Chondrocyte (in vitro differentiated cells): ENCODE results near the gene TRAPPC2L. TPM values are rescaled to one million over a fixed set of nuclear protein-coding genes. Genes with fewer than 3 reads are reported as not detected.

Experiments
- DNase-seq: peaks from one replicate; pipeline ENCODE4 v3.0.0; 2021; ENCODE audit warnings: mixed read lengths, low spot score
- H3K27ac Mint-ChIP-seq: one replicate; pipeline ENCODE4 v1.8.0; 2021; ENCODE audit warnings: mild to moderate bottlenecking, moderate library complexity, mixed read lengths; ENCODE audit not compliant: unreplicated experiment
- H3K27me3 Mint-ChIP-seq: 2 replicates; pipeline ENCODE4 v1.8.0; 2021; ENCODE audit warnings: low read depth, mixed read lengths
- H3K36me3 Mint-ChIP-seq: 2 replicates; pipeline ENCODE4 v1.8.0; 2021; ENCODE audit warnings: low read depth, mixed read lengths
- H3K4me1 Mint-ChIP-seq: 2 replicates; pipeline ENCODE4 v1.8.0; 2021; ENCODE audit warnings: low read depth, mild to moderate bottlenecking, mixed read lengths
- H3K4me3 Mint-ChIP-seq: one replicate; pipeline ENCODE4 v1.8.0; 2021; ENCODE audit warnings: mild to moderate bottlenecking, moderate library complexity, mixed read lengths; ENCODE audit not compliant: unreplicated experiment
- H3K9me3 Mint-ChIP-seq: 2 replicates; pipeline ENCODE4 v1.8.0; 2021; ENCODE audit warnings: low read depth, mixed read lengths
- CTCF ChIP-seq: fragments of 200-600 bp; sonication (generic); IDR thresholded peaks from 2 replicates; pipeline ENCODE4 v1.5.0; 2021; ENCODE audit warnings: antibody characterized with exemption, mild to moderate bottlenecking, moderate library complexity
- long read RNA-seq: library from polyadenylated mRNA; stranded (forward); transcript quantifications from one replicate; pipeline ENCODE4 v2.0.0, GENCODE V29; 2021
- total RNA-seq: library from RNA; stranded (reverse); gene quantifications from 3 replicates; pipeline ENCODE4 v1.2.1, GENCODE V29; 2021

The TRAPPC2L gene, protein sequence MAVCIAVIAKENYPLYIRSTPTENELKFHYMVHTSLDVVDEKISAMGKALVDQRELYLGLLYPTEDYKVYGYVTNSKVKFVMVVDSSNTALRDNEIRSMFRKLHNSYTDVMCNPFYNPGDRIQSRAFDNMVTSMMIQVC
- 42.7 to 55.8 TPM (median 52.5 TPM) in 3 replicates for total RNA-seq
- long read RNA-seq, transcript TRAPPC2L-201 (5 exons, 2,215 nt): major isoform, 16 of 65 reads
- long read RNA-seq, partial matches to known transcripts: 1 of 65 reads
- long read RNA-seq, other reads (novel, unspliced or antisense): 45 of 65 reads

DNA sequence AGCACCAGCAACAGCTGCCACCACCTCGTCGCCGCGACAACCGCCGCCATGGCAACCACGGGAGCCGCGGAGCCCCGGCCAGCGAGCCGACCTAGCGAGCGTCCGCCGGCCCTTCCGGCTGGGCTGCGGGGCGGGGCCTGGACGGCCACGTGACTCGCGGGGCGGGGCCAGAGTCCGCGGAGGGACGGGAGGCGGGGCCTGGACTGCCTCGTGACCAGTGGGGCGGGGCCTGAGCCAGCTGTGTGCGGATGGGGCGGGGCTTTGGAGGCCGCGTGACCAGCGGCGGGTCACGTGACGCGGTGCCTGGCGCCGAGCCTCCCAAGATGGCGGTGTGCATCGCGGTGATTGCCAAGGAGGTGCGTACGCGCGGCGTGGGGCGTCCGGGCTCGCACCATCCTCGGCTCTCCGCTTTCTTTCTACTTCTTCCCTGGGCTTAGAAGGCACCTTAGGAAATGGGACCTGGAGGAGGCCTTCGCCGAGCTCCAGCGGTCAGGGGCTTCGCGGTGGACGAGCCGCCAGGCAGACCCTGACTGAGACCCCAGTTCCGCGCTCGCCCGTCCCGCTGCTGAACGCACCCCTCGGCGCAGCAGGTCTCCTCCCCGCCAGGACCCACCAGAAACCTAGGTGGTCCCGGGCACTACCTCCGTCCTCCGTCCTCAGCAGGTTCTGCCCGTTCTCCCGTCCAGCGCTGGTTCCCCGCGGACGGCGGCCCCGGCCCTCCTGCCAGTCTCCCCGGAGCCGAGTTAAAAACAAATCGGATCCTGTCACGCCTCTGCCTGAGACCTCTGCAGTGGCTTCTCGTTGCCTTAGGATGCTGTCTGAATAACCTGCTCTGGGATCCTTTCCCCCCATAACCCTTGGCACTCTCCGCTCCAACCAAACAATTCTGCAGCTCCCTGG is at the start of gene TRAPPC2L, which contains the start of gene GALNS:
TRAPPC2L (plus strand) TSS at position 300 of the 900 bp plus-strand sequence; CDS start at position 324, 24 bp downstream.
GALNS (minus strand) TSS at position 120 of the 900 bp plus-strand sequence; CDS start at position 50, 70 bp downstream.
- Mint-ChIP-seq H3K27ac (peak within 1 kb of the TSS; percentile 91), H3K36me3 (peaks cover 5% of the 10 kb centered on the region), H3K4me3 (peak within 1 kb of the TSS; percentile 99), H3K27me3 (no peaks in the 10 kb centered on the region), H3K9me3 (no peaks in the 10 kb centered on the region), H3K4me1 (peaks cover 22% of the 10 kb centered on the region)
- peak; percentile 99 for DNase-seq
- TF ChIP-seq CTCF: no peak

- no peak overlapping the region for H3K4me3 Mint-ChIP-seq
Observed at GRCh38 chr16:88807142-88807625, 49.7 kb upstream of the TRAPPC2L start.

DNA sequence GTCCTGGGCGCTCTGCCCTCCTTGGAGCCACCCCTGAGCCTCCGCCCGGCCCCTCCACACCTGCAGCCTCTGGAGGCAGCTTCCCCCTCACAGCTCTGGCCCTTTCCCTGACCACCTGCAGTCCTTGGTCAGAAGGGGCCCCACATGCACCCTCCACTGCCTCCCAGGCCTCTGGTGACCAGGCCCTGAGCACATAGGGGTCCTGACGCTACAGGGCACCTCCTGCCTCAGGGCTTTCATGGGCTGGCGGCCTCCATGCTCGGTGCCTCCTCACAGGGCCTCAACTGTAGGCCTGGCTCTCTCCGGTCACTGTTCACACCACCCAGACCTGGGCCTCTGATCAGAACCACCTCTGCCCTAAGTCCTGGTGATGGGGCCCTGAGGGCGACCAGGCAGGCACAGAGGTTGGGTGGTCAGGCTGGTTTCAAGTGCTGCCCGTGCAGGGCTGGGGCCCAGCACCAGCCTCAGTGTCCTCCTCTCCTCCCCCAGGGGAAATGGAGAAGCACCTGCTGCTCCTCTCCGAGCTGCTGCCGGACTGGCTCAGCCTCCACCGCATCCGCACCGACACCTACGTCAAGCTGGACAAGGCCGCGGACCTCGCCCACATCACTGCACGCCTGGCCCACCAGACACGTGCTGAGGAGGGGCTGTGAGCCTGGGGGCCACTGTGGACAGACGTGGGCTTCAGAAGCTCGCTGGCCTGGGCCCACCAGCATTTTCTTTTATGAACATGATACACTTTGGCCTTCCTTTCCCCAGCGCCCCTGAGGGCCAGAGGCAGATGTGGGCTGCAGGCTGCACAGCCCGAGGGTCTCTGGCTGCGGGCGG is 49.1 kb upstream of the TRAPPC2L start:
- TF ChIP-seq CTCF: no peak
- peak; percentile 93 for DNase-seq
- no peak overlapping the region for H3K4me3 Mint-ChIP-seq
- no peaks in the 10 kb centered on the region for H3K36me3 Mint-ChIP-seq
- no peaks in the 10 kb centered on the region for H3K27me3 Mint-ChIP-seq
- peaks cover 17% of the 10 kb centered on the region for H3K4me1 Mint-ChIP-seq
- no peaks in the 10 kb centered on the region for H3K9me3 Mint-ChIP-seq
- H3K27ac Mint-ChIP-seq: no peak overlapping the region

More at GRCh38 chr16:88807142-88807625, 49.7 kb upstream of the TRAPPC2L start:
- Mint-ChIP-seq H3K27me3 (no peaks in the 10 kb centered on the region), H3K36me3 (no peaks in the 10 kb centered on the region), H3K27ac (no peak overlapping the region), H3K9me3 (no peaks in the 10 kb centered on the region), H3K4me1 (peaks cover 17% of the 10 kb centered on the region)
- no peak for TF ChIP-seq CTCF
- no peak for DNase-seq

DNA sequence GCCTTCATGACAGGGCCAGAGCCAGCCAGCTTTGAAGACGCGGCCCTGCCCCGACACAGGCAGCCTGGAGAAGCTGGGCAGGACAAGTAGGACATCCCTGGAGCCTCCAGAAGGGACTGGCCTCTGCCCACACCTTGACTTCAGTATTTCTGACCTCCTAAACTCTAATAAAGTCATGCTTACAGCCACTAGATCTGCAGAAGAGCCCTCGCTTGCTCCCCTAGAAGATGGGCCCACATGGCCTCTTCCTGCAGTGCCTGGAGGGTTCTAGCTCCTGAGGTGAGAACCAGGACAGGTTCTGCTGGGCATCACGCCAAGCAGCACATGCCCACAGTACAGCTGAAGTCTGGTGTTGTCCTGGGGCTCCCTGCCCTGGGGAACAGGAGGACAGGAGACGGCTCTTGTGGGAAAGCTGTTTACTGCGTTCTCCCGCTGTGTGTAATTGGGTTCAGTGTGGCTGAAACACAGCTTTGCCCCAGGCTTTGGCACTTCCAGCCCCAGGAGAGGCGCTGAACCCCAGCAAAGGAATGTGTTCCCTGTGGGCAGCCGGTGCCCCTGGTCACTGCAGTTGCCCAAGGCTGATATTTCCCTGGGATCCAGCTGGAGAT is 47.8 kb upstream of the TRAPPC2L start:
- no peaks in the 10 kb centered on the region for H3K36me3 Mint-ChIP-seq
- H3K9me3 Mint-ChIP-seq: no peaks in the 10 kb centered on the region

More for the DNA sequence above, 47.8 kb upstream of the TRAPPC2L start:
- H3K4me3 Mint-ChIP-seq: no peak overlapping the region
- no peaks in the 10 kb centered on the region for H3K27me3 Mint-ChIP-seq
- H3K27ac Mint-ChIP-seq: peak overlapping the region; percentile 27
- peaks cover 17% of the 10 kb centered on the region for H3K4me1 Mint-ChIP-seq
- TF ChIP-seq CTCF: no peak
- DNase-seq: no peak
